SU-DHL-6 (cell line): ENCODE data around the gene SUMO4.

Source experiments
- H2AFZ ChIP-seq: fragments of 200-600 bp; sonication (generic); 2 replicates; pipeline ENCODE4 v1.6.1; 2014; ENCODE audit warnings: low read depth, mild to moderate bottlenecking, moderate library complexity, mixed read lengths, antibody characterized with exemption, low read length; ENCODE audit not compliant: severe bottlenecking
- H3F3A ChIP-seq: fragments of 200-600 bp; shearing (Covaris generic); 2 replicates; pipeline ENCODE4 v1.6.0; 2016; ENCODE audit warnings: antibody characterized with exemption, mild to moderate bottlenecking; ENCODE audit not compliant: insufficient read depth
- H3K27ac ChIP-seq: fragments of 200-600 bp; sonication (generic); 2 replicates; pipeline ENCODE4 v1.5.1; 2016; ENCODE audit warnings: low read depth, mild to moderate bottlenecking, low read length, moderate library complexity, mixed read lengths
- H3K27me3 ChIP-seq: fragments of 200-600 bp; sonication (generic), shearing (Covaris generic); 2 replicates; pipeline ENCODE4 v1.6.0; 2014; ENCODE audit warnings: mild to moderate bottlenecking, low read length
- H3K36me3 ChIP-seq: fragments of 200-600 bp; sonication (generic); 2 replicates; pipeline ENCODE4 v1.6.1; 2014; ENCODE audit warnings: mild to moderate bottlenecking, low read length, mixed read lengths
- H3K4me2 ChIP-seq: fragments of 300-600, 200-600 bp; shearing (Covaris generic), sonication (generic); 2 replicates; pipeline ENCODE4 v1.6.0; 2014; ENCODE audit warnings: low read length, low read depth, mild to moderate bottlenecking; ENCODE audit not compliant: poor library complexity, severe bottlenecking
- H3K4me3 ChIP-seq: fragments of 200-600 bp; sonication (generic); 2 replicates; pipeline ENCODE4 v1.5.1; 2014; ENCODE audit warnings: antibody characterized with exemption, low read length, mild to moderate bottlenecking, mixed read lengths; ENCODE audit not compliant: insufficient read depth, poor library complexity, severe bottlenecking
- H3K79me2 ChIP-seq: fragments of 200-600 bp; sonication (generic); 2 replicates; pipeline ENCODE4 v1.6.1; 2014; ENCODE audit warnings: mild to moderate bottlenecking, low read length, moderate library complexity; ENCODE audit not compliant: insufficient read depth
- H3K9ac ChIP-seq: fragments of 200-600 bp; sonication (generic); 2 replicates; pipeline ENCODE4 v1.7.0; 2014; ENCODE audit warnings: mild to moderate bottlenecking, low read length
- H3K9me2 ChIP-seq: fragments of 200-600 bp; sonication (generic); replicated peaks from 2 replicates; pipeline ENCODE4 v1.6.1; 2014; ENCODE audit warnings: low read length; ENCODE audit not compliant: insufficient read depth
- H3K9me3 ChIP-seq: fragments of 200-600 bp; sonication (generic); 2 replicates; pipeline ENCODE4 v1.6.1; 2014; ENCODE audit warnings: low read length, mixed read lengths; ENCODE audit not compliant: insufficient read depth
- H4K20me1 ChIP-seq: fragments of 200-600 bp; sonication (generic); 2 replicates; pipeline ENCODE4 v1.6.1; 2014; ENCODE audit warnings: low read depth, mild to moderate bottlenecking, antibody characterized with exemption, low read length, moderate library complexity, mixed read lengths
- CTCF ChIP-seq: fragments of 200-600 bp; sonication (generic); IDR thresholded peaks from one replicate; pipeline ENCODE4 v1.5.1; 2017; ENCODE audit warnings: antibody characterized with exemption, mild to moderate bottlenecking, low read length, moderate library complexity; ENCODE audit not compliant: insufficient read depth, poor library complexity, severe bottlenecking
- EZH2phosphoT487 ChIP-seq: fragments of 200-600 bp; sonication (generic), shearing (Covaris generic); conservative IDR thresholded peaks from 2 replicates; pipeline ENCODE4 v1.6.1; 2018; ENCODE audit warnings: mild to moderate bottlenecking, antibody characterized with exemption, low read length, moderate library complexity, mixed read lengths

The SUMO4 gene

GRCh38 chr6:149395185-149395584, 4.9 kb upstream of the SUMO4 start:
- Histone ChIP-seq H3F3A (no peaks in the 10 kb centered on the region), H4K20me1 (no peaks in the 10 kb centered on the region), H3K79me2 (0 out of 2 replicates have a peak, but pooled peaks cover 10% of the 10 kb centered on the region), H2AFZ (no peak overlapping the region), H3K27ac (no peak overlapping the region), H3K9me2 (no peaks in the 10 kb centered on the region), H3K27me3 (no peaks in the 10 kb centered on the region), H3K4me2 (no peak overlapping the region), H3K4me3 (no peak overlapping the region), H3K9me3 (no peaks in the 10 kb centered on the region), H3K36me3 (peaks cover 28% of the 10 kb centered on the region), H3K9ac (no peak overlapping the region)
- TF ChIP-seq EZH2phosphoT487 (no peak), CTCF (no peak)

GRCh38 chr6:149397384-149397783, 2.7 kb upstream of the SUMO4 start:
- Histone ChIP-seq H3K4me3 (no peak overlapping the region), H3F3A (no peaks in the 10 kb centered on the region), H4K20me1 (no peaks in the 10 kb centered on the region), H3K36me3 (peaks cover 36% of the 10 kb centered on the region), H3K4me2 (no peak overlapping the region), H3K27ac (no peak overlapping the region), H3K9me2 (no peaks in the 10 kb centered on the region), H3K79me2 (0 out of 2 replicates have a peak, but pooled peaks cover 10% of the 10 kb centered on the region), H2AFZ (no peak overlapping the region), H3K9me3 (no peaks in the 10 kb centered on the region), H3K27me3 (no peaks in the 10 kb centered on the region), H3K9ac (no peak overlapping the region)
- TF ChIP-seq CTCF (no peak), EZH2phosphoT487 (no peak)

- Histone ChIP-seq H3K79me2 (no peaks in the 10 kb centered on the region), H3K4me3 (no peak overlapping the region), H2AFZ (no peak overlapping the region), H3K9me2 (no peaks in the 10 kb centered on the region), H3K36me3 (peaks cover 22% of the 10 kb centered on the region), H3K9me3 (no peaks in the 10 kb centered on the region), H4K20me1 (no peaks in the 10 kb centered on the region), H3K9ac (no peak overlapping the region), H3K4me2 (no peak overlapping the region), H3F3A (0 out of 2 replicates have a peak, but pooled peaks cover 6% of the 10 kb centered on the region), H3K27me3 (no peaks in the 10 kb centered on the region), H3K27ac (no peak overlapping the region)
- TF ChIP-seq EZH2phosphoT487 (no peak), CTCF (no peak)
Measured at GRCh38 chr6:149403534-149403933, 3.5 kb downstream of the SUMO4 start.
